NOMO-1 (cell line): ENCODE measurements around the gene ALS2CL.
A peak's percentile ranks its signal among the peaks of the same experiment; 100 is the strongest.
"Not testable (repeated sequence)": the region's sequence is repeated elsewhere in the genome, so short reads cannot be mapped to it uniquely, and the experiment has no call there.

Source experiments
- DNase-seq, 2 experiments: peaks; one replicate each; lab custom pipeline; 2025; ENCODE audit not compliant: unreplicated experiment in 2 of 2; lab: John Stamatoyannopoulos, UW

ALS2CL gene

DNA sequence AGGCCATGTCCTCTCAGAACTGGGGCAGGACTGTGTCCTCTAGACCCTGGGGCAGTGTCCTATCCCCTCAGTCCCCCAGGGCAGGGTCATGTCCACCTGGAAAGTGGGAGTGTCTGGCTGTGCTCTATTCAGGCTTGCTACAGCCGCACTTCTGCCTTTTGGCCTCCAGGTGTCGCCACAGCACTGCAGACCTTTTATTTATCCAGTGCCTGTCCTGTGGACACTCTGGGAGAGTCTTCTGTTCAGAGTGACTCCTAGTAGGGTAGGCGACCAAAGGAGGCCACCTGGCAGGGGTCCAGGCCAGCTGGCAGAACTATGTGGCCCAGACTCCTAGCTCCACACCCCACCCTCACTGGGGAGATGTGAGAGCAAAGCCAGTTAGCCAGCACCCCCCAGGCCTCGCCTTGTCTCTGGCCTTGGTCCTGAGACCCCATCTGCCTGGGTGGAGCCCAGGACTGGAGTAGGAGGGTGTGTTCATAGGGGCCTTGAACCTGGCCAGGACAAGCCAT, 11.6 kb upstream of the ALS2CL start:
- peak; percentile 12 to 60 for DNase-seq

DNA sequence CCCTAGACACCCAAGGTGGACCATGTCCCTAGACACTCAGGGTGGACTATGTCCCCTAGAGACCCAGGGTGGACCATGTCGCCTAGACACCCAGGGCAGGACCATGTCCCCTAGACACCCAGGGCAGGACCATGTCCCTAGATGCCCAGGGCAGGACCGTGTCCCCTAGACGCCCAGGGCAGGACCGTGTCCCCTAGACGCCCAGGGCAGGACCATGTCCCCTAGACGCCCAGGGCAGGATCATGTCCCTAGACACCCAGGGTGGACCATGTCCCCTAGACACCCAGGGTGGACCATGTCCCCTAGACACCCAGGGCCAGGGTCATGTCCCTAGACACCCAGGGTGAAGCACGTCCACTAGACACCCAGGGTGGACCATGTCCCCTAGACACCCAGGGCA, 10.9 kb upstream of the ALS2CL start:
- DNase-seq, result not testable (repeated sequence)

DNA sequence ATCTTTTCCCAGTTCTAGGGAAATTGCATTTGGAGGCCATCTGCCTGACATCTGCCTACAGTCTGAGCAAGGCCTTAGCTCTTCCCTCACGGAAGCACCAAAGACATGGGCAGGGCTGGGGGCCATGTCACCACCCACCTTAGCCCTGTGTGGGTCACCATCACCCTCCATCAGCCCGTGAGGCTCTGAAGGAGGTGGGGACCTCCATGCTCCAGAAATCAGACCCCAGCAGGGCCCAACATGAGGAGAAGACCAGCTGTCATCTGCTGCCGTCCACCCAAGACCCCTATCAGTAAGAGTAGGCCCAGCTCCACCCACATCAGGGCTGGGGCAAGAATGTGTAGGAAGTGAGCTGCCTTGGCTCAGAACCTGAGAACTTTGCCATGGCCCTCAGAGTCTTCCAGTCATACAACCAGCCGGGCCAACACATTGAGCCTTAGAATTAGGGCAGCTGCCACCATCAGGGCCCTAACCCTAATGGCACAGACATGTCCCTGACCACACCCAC, 9.6 kb upstream of the ALS2CL start:
- DNase-seq, result no peak

DNA sequence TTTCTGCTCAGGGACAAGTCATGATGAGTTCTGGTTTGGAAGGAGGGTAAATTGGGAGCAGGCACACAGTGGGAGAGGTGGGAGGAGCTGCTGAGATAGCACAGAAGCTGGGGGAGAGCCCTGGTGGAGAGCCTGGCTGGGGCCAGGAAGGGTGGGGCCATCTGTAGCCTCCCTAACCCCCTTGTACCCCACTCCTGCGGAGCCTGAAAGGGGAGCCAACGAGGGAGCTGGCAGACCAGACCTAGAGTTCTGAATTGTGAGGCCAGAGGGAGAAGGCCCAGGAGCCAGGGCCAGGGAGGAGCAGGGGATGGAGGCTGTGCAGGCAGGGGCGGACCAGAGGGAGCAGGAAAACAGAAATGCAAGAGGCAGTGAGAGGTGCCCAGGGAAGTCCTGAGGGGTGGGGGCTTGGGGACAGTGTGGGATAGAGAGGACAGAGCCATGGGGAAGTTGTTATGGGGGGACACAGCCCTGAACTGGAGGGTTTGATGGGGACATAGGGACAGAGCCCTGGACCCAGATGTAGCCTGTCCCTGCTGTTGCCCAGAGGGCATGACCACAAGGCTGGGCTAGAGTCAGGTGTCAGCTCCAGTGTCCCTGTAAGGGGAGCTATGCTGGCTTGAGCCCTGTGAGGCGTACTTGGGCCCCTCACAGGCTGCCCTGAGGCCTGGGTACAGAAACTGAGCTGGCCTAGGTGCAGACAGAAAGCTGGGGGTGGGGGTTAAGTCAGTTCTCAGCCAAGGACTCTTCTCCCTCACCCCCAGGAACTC, 8.9 kb upstream of the ALS2CL start:
- DNase-seq, result no peak

DNA sequence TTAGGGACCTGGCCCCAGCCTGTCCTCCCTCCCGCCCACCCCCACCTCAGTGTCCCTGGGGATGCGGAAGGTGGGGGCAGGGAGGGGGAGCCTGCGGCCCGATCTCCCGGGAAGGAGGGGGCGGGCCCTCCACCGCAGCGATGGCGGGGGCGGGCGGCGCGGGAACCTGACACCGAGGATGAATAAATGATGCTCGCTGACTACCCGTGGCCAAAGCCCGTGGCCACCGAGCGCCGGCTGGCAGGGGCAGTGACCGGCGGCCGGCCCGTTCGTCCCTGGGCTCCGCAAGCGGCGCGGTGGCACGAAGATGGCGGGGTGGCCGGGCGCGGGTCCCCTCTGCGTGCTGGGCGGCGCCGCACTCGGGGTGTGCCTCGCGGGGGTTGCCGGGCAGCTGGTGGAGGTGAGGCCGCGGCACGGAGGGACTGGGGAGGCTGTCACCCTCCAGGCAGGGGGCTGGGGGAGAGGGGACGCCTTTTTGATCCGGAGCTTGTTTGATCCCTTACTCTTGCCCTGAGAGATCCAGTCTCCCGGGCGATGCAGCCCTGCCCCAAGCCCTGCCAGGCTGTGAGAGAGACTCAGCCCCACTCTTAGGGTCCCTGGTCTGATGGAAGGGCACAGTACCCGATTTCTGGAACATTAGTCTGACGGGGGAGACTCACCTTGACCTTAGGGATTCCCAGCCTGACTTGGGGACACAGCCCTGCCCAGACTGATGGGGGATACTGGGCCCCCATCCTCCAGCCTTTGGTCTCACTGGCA, 7.9 kb upstream of the ALS2CL start, which contains the start of gene TMIE:
TMIE (plus strand) TSS at position 212 of the 759 bp plus-strand sequence; CDS start at position 308, 96 bp downstream.
- DNase-seq, result no peak

DNA sequence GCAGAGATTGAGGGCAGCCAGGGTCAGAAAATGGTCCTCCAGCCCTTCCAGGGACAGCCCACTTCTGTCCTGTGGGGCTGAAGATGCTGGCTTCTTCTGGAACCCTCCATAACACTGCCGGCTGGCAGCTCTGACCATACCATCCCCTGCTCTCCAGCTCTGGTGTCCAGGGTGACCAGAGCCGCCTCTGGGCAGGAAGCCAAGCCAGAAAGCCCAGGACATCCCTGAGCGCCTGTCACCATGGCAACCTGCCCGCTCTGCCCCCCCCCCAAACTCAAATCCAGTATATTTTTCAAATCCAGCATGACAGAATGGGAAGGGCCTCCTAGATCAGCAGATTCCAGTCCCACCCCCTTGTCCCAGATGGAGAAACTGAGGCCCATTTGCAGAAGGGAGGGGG, 7.3 kb upstream of the ALS2CL start:
- DNase-seq, result no peak

DNA sequence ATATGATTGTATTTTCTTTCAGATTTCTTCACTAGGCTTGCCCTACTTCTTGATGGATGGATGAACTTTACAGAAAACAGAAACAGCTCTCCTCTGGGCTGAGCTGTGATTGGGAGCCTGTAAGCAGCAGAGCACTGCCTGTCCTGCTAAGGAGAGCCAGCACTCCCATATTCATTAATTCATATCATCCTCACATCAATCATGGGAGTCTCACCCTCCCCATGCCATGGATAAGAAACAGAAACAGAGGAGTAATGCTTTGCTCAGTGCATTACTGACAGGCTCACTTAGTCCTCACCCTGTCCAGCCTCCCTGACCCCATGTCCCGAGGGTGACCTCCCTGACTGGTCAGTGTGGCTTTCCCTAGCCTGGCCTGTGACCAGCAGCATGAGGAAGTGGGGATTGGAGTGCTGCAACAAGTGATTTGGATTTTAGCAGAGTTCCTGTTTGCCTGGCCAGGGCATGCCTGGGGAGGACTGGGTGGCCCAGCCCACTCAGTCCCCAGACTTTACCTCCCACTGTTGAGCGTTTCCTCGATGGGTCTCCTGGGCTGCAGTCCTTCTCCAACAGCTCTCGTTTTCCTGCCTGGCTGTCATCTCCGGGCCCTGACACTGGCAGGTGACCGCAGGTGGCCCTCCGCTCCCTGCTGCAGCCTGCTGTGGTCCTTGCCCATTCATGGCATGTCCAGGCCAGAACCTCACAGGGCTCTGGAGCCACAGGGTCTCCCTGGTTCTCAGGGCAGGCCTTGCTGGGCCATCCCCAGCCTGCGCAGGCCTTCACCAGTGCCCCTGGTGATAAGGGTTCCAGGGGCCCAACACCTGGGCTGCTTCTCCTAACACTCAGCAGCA, 6.4 kb upstream of the ALS2CL start:
- no peak for DNase-seq

DNA sequence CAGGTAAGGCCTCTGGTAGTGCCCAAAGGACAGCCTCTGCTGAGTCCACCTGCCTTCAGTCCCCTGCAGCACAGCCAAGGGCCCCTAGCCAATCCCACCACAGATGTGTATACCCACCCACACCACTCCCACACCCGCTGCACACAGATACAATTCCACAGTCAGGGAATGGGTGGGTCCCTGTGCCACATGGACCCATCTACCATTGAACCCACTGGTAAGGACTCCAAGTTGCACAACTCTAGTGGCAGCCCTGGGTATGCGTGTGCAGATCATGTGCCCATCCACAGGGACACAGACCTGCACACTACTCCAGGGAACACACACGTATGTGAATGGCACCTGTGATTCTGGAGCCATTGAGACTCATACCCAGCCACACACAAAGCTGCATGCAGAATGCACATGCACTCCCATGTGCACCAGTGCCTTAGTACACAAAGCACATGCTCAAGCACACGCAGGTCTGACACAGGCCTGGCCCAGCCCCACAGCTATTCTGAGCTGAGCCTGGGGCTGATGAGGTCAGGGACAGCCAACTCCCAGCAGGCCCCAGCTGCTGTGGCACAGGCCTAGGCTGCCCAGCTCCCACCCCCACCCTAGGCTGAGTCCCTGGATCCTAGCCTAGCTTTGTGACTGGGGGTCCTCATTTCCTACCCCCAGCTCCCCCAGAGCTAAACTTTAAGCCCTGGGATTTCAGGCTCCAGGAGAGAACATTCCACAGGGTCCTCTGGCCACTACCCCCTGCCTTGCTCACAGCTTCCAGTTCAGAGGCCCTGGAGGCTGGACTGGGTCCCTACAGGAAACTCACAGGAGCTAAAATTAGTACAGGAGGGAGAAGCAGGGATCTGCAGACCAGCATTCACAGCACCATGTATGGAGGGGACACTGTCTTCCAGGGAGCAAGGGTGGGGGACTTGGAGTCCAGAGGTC, 2.7 kb upstream of the ALS2CL start:
- DNase-seq, result no peak

DNA sequence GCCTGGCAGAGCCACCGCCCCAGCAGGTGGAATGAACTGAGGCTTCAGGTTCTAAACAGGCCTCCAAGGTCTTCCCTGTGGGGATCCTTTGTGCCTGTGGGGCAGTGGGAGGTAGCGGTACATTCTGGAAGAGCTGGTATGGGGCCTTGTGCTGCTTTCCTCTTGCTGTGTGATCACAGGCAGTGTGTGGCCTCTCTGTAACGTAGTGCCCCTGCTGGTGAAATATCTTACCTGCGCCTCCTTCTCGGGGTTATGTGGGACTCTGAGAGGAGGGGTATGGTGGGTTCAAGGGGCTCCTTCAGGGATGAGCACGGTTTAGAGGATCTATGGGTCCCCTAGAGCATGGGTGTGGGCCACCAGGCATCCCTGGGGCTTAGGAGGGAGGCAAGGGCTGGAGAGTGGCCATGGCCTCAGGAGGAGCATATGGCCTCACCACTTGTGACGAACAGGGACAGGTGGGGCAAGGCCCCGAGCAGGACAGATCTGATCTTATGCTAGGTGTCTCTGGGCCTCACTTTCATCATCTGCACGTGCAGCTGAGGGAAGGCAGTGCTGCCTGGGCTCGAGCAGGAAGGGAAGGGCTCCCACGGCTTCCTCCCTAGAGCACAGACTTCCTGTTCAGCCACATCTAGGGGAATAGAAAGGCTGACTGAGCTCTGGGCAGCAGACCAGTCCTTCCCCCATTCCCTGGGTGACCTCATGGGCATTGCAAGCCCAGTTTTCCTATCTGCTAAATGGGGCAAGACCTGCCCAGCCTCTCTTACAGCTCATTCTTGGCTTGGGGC, 1.9 kb upstream of the ALS2CL start:
- DNase-seq, result peak; percentile 39 to 56

DNA sequence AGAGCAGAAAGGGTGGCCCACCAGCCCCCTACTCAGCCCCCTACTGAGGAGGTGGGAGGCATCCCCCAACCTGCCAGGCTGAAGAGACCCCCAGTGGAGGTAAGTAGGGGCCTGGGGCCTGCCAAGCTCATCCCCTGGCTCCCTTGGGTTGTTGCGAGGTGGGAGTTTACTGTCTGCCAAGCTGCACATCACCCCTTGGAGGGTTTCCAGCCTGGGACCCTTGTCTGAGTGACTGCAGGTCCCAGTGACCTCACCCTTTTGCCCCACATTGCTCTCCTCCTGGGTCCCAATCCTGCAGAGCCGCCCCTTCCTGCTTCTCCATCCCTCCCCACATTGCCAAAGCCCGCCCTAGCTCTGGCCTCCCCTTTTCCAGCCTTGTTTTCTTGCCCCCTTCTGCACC, 1.0 kb upstream of the ALS2CL start:
- no peak for DNase-seq

DNA sequence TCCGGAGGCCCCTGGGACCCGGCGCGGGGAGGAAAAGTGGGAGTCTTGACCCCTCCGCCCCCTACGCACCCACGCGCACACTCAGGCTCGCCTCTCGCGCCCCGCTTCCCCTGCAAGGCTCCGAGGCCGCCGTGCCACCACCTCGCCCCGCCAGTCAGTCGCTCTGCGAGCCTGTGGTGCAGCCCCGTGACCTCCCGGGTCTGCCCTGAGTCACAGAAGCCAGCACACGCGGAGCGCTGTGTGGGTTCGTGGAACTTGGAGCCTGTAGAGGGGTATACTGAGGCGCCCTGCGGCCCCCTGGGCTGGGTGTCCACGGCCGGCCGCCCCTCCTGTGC, 380 bp upstream of the ALS2CL start:
- no peak for DNase-seq

DNA sequence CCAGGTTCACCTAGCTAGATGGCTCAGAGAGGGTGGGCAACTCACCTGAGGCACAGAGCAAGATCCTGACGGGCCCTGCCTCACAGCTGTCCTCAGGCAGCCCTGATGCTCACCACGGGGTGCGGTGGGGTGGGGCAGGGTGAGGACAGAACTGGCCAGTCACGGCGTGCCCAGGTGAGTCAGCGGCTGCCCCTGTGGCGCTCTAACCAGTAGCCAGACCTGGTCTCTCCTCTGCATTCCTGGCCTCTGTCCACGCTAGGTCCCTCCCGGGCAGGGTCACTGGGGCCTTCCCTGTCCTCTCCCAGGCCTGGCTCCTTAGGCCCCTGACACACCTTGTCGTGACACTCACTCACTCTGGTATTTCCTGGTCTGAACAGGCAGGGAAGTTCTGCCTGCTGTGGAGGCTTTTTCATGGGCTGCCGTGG, 901 bp downstream of the ALS2CL start:
- DNase-seq, result no peak

DNA sequence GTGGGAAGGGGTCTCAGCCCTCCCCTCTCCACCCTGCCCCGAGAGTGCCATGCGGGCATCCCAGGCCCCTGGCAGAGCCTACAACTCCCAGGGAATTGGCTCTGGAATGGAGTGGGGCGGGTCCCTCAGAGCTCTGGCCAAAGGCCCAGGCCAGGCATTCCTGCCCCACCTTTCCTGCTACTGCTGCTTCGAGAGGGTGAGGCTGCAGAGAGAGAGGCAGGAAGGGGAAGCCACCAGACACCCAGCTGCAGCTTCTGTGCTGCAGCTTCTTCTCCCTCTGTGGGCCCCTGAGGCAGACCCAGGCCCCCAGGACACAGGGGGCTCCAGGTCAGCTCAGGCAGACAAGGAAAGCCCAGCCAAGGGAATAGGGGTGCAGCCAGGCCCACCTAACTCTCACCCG, 2.7 kb downstream of the ALS2CL start:
- DNase-seq, result no peak

DNA sequence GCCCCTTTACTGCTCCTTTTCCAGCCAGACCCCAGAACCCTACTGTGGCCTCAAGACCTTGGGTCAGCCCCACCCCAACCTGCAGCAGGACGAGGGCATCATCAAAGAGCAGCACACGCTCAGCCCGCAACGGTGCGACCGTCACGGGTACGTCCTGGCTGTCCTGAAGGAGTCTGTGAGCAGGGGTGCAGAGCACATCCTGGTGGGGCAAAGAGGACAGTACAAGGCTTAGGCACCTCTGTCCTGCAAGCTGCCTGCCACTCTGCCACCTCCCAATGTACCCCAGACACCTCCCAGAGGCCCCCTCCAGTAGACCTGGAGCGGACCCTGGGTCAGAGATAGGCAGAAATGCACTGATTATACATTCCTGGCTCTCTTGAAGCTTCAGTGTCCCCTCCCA, 8.0 kb downstream of the ALS2CL start:
- DNase-seq, result no peak

DNA sequence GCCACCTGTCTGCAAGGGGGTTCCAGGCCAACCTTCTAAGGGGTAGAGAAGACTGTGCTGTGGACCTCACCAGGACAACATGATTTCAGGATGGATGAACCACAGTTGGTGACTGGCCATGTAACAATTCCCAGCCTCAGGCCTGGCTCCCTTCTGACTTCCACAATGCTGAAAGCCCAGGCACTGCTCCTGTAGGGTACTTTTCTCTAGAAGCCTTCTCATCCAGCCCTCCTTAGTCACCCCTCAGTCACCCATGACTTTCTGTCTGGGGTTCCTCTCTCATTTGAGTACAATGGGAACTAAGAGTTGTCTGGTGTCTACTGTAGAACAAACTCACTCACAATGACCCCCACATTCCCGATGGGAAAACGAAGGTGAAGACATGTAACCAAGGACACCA, 8.6 kb downstream of the ALS2CL start:
- no peak for DNase-seq

DNA sequence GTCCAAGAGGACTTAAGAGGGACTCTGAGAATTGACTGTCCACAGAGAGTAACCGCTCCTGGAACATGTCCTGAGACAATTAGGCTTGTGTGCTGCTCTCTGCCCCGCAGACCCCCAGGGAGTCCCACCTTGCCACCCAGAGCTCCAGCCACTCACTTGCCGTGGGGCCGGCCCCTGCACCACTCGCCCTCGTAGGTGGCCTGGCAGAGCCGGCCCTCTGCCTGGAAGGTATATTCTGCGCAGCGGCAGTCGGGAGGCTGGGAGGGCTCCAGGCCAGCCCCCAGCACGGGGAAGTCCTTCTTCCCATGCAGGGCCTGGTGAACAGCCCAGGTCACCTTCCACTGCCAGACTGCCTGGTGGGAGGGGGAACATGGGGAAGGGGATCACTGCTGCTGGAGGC, 10.5 kb downstream of the ALS2CL start:
- DNase-seq, result no peak

DNA sequence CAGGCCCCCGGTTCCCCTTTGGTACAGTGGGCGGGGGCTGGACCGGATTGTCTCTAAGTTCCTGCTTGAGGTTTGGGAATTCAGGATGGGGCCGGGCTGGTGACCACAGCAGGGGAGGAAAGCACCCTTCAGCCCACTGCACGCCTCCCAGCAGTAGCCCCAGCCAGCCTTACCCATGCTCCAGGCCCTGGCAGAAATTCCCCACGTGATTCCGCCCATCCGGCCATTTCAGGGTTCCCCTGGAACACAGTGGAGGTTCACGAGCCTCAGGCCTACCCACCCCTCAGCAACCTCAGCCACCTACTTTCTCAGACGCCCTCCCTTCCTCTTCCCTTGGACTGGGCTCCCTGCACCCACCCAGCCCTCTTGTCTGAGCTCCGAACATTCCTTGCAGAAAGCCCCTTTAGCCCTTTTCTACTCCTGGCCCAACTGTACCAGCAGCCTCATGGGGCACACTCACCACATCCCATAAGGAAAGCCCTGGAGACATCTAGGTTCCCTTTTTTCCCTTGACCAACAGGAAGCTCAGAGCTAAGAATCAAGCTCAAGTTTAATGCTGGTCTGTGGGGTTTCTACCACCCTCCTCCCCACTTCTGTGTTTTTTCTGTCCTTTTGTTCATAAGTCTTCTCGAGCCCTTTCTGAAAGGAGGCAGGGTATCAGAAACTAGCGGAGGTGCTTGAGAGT, 11.5 kb downstream of the ALS2CL start:
- peak in 1 of 2 experiments; percentile 9 for DNase-seq

DNA sequence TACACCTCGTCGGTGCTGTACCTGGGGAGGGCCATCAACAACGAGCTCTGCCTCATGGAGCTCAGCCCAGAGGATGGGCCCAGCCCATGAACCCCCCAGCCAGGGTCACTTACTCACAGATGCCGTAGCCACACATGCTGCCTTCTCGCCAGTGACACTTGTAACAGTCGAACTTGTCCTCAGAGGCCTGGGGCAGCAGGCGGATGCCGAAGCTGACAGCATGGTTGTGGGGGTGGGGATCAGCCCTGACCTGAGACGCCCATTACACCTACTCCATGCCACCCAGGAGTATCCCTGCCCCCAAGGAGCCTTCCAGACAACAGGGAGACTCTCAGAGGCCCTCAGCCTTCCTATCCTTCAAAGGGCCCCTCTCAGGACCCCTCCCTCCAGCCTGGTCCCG, 12.1 kb downstream of the ALS2CL start:
- DNase-seq, result no peak
